Fibroblast of skin of left biceps (primary cell): ENCODE data around the gene RYR3.

Experiments
- DNase-seq, 2 experiments: peaks; one replicate each; pipeline ENCODE4 v3.0.0-alpha.2; 2013; ENCODE audit warnings: low read depth in 2 of 2

Gene RYR3

DNA sequence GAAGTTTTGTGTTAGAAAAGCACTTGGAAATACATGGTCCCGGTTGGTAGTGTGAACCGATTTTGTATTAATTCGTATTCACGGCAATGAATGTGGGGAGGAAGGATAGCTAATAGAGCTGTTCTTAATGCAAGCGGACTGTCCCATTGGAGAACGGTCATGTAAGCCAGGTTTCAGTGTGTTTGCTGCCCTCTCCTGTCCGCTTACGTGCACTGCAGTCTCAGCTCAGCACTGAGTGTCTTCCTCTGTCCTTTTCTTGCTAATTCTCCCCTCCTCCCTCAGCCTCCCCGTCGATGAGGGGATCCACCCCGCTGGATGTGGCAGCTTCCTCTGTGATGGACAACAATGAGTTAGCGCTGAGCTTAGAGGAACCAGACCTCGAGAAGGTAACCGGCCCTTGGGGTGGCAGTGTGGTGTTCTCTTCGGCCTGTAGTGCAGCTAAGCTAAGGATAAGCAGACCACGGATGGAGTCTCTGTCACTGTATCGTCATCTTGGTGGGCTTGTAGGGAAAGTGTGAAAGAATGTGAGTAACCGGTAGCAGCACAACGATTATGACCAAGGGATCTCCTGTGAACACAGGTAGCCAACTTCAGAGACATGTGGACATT is 390.0 kb downstream of the RYR3 start:
- DNase-seq: peak; percentile 19 to 32

DNA sequence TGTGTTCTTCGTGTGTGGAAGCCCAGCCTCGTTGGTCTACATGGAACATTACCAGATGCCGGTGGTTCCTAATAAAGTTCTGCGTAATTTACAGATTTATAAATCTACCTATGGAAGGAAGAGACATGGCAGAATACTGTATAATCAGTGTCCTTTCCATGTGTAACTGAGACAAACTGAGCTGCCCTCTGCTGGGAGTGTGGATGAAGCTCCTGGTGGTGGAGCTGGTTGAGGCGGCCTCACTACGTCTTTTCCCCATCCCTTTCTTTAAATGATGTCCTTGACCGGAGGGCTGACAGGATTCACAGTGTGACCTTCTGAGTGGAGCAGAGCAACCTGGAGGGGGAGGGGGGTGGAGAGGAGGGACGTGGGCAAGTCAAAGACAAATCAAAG is 390.5 kb downstream of the RYR3 start:
- DNase-seq: no peak

DNA sequence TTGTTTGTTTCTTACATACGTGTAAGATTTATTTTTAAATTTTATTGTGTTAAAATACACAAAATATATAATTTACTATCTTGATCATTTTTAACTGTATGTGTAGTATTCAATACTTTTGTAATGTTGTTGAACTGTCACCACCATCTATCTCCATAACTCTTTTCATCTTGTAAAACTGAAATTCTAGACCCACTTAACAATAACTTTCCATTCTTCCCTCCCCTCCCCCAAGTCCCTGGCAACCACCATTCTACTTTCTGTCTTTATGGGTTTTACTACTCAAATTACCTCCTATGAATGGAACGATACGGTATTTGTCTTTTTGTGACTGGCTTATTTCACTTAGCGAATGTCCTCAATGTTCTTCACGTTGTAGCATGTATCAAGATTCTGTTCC is 395.4 kb downstream of the RYR3 start:
- DNase-seq: no peak

DNA sequence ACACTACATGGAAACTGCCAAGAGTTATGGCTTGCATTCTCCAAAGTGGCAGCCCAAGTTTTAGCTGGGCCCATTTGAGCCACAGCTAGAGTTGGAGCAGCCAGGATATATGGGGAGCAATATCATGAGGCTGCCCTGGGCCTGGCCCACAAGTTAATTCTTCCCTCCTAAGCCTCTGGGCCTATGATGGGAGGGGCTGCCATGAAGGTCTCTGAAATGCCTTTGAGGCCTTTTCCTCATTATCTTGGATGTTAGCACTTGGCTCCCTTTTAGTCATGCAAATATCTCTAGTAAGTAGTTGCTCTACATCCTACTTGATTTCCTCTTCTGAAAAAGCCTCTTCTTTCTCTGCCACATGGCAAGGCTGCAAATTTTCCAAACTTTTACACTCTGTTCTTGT is 400.0 kb downstream of the RYR3 start:
- no peak for DNase-seq

DNA sequence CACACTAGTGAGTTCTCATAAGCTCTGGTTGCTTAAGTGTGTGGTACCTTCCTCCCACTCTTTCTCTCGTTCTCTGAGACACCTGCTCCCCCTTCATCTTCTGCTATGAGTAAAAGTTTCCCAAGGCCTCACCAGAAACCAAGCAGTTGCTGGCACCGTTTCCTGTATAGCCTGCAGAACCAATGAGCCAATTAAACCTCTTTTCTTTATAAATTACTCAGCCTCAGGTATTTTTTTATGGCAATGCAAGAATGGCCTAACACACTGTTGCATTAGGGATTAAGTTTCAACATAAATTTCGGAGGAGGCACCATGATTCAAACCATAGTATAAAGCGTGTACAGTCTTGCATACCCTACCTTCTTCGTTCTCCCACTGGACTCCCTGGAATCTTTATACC is 405.3 kb downstream of the RYR3 start:
- no peak for DNase-seq

DNA sequence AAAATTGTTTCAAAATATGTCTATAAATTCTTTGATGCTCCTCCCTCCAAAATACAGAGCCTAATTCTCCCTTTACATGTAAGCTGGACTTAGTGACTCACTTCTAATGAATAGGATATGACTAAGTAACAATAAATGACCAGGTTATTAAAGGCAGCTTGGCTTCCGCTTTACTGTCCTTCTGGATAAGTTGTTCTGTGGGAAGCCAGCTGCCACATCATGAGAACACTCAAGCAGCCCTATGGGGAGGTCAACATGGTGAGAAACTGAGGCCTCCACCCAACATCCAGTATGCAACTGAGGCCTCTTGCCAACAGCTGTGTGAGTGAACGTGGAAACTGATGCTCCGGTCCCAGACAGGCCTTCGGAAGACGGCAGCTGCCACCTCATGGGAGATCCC is 410.2 kb downstream of the RYR3 start:
- DNase-seq: peak in 1 of 2 experiments; percentile 12

DNA sequence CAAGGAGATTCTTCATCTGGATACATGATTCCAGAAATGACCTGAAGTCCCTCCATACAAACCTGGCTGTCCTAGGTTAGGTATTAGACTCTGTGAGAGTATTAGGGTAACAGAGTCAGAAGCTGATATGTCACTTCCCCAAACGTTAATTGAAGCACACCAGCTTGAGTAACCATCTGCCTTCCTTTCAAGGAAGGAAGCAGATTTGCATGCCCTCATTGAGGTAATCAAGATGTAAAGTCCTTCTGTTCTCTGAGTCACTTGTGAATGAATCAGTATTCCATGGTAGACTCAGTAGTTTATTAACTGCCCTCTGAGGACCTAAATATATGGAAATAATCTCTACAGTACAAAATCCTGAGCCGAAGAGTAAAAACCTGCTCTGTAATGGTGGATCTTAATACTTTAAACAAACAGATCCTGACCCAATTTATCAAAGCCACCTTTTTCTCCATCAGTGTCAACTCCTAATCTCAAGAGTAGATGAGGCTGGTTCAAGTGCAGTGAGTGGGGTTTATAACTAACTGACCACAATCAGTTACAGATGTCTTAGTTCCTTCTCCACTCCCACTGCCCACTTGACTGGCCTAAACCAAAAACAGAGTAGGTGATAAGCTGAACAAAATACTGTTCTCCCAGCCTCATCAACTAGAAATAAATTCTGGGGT is 411.4 kb downstream of the RYR3 start:
- DNase-seq: no peak

DNA sequence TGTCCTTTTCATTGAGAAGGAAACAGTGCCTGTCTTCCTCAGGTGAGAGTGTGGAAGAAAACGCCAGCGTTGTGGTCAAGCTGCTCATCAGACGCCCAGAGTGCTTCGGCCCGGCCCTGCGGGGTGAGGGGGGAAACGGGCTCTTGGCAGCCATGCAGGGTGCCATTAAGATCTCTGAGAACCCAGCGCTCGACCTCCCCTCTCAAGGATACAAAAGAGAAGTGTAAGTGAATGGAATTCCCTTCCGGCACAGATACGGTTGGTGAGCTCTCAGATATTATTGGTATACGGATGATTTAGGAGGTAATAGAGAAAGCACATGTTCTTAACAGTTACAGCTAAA is 411.9 kb downstream of the RYR3 start:
- no peak for DNase-seq

DNA sequence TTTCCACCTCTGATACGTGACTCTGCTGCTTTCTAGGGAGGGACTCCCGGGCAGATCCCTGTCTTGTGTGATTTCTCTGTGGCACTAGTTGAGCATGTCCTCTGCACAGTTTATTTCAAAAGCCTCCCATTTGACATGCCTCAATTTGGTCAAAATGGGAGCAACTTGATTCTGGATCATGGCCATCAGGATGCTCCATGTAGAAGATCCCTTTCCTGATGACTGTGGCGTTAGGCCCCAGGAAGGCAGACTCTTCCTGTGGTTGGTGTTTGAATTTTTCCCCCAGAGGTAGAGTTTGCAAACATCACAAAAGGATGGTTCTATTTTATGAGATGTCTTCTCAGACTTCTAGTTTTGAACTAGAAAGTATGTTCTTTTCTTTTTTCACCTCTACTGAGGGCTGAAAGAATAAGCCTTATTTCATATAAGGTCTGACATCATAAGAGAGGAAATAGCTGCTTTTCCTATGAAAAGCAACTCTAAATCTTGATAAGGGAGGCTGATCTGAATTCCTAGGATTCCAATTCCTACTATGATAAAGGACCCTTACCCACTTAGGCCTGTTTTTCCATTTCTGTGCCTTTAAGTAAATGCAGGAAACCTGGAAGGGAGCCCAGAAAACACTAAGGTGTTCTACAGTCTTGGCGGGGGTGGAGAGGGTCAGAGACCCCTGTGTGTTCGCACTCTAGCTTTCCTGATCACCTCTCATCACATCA is 413.7 kb downstream of the RYR3 start:
- no peak for DNase-seq

DNA sequence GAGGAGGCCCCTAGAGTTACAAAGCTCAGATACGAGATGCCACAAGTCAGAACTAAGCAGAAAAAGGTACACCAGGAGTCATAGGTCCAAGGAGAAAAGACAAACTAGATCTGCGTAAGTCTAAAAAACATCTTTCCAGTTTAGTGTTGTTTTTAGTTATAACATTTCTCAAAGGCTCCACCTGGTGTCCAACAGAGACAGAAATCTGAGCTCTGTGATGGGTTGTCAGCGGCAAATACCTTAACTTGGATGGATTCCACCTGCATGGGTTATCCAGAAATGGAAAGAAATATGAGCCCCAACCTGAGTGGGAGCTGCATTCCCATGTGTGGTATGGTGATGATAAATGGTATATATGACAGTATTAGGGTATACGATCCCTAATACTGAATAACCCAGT is 418.9 kb downstream of the RYR3 start:
- no peak for DNase-seq

DNA sequence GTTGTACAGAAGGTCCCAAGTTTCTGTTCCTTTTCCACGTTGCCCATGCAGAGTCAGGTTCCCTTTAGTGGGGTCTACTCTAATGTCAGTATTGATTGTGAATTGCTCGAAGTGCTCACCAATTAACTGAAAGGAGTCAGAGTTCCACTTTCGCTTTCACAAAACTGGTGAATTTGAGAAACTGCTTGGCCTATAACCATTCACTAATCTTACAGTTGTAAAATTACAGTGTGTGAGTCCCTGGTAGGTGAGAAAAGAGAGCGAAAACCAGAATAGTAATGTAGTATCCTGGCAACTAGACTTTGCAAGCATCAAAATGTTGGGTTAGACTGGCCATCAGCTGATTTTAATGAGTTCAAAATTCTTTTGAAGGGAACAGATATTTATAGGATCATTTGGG is 420.0 kb downstream of the RYR3 start:
- no peak for DNase-seq

DNA sequence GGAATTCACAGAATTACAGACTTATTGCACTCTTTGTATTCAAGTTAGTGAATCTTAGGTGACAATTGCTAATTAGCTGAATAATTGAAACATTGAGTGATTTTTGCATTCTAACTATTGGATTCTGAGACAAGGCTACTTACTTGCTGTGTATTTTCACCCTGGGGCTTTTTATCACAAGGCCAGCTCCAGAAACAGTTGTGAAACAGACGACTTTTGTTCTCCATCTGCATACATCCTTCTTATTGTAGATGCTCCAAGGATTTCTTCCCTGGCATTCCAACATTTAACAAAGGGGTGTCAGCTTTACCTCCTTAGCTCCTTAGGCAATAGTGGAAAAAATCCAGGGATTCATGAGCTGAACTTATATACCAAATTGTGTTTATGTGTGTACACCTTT is 424.4 kb downstream of the RYR3 start:
- DNase-seq: no peak

DNA sequence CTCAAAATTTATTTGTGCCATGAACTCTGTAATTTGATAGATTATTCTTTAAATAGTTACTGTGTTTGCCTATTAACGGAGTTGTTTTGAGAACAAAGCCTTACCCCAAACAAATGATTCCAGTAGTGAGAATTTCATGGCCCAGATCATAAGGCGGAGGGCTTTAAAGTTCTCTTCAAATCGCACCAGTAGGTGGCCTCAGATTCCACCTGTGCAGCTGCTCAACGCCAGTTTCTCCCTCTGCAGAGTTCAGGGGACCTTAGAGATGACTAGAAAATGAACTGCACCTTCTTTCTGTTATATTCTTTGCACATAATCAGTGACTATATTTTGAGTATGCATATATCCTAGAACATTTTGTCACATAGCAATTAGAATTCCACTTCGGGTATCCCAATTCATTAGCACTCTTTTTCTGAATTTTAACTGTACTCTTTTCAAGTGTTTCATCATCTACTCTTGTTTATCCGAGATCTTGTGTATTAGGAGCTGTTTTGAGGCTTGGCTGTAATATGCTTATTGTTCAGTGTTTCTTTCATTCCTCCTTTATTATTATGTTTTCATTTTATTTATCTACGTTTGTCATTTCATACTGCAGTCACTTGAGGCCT is 425.0 kb downstream of the RYR3 start:
- no peak for DNase-seq

DNA sequence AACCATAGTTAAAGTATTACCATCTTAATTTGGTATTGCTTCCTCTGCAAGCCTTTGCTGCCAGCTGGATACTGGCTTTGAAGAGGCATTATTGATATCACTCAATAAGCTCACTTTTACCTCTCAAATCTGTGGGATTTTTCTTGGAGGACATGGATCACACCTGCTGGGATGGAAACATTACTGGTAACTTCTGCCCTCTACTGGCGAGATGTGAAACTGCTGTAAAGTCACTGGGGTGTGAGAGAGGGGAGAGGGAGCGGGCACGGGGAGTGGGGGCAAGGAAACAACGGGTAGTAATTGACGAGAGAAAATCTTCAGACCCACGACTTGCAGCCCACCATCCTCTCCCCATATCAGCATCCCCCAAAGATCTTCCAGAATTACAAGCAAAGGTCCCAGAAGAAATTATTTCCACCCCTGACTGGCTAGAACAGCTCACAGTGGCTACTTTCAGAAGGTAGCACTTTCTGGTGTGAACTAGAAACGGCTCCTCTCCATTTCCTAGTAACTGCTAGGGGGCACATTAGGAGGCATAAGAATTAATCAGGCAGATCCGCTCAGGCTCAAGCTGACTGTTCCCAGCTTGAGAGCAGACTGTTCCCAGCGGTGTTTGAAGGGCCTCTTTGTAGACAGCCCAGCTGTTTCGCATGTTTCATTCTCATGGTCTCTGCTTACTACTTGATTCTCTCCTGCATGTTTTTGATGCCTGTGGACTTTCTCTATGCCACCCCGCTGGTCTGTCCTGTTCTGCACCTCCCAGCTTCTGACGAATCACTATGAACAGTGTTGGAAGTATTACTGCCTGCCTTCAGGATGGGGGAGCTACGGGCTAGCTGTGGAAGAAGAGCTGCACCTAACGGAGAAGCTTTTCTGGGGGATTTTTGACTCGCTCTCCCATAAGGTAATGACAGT is 427.2 kb downstream of the RYR3 start:
- no peak for DNase-seq

DNA sequence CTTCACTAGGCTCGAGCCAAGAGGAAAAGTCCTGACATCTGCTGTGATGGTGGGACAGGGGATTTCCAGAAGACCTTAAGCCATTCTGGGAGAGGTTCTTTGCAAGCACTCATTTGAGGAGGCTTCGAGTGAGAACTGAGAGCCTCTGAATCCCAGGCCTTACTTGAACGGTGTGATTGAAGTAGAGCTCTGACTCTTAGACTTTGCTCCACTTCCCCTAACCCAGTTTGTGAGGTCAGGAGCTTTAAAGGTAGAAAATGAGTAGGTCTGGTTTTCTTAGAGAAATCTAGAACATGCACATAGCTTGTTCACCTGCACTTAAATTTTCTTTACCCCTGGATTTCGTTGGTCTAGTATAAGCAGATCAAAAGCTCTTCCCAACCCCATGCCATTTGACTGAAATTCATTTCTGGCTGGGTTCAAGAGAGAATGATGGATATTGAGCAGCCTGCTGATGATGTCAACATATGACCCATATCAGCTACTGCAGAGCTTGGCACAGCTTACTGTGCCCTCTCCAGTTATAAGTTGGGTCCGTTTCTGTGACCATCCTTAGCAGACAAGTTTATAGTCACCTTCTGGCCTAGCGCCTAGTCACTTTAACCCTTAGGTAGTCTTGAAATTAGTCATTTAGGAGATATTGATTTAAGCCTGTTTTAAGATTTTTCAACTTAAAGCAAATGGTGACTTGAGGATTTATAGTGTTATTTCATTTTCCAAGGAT is 428.3 kb downstream of the RYR3 start:
- DNase-seq: no peak

DNA sequence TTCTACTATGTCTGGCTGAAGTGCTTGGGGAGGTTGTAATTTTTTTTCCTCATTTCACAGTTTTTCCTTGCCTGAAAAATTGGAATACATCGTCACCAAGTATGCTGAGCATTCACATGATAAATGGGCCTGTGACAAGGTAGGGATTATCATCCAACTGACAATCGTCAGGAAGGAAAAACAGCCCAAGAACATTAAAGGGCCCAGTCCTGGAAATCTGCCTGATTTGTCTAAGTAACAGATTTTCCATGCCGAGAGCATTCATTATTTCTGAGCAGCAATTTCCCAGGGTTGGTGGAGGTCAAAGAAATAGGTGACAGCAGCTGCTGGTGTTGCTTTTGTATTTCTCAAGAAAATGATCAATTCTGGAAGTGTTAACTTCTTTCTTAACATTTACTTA is 431.5 kb downstream of the RYR3 start:
- DNase-seq: no peak

DNA sequence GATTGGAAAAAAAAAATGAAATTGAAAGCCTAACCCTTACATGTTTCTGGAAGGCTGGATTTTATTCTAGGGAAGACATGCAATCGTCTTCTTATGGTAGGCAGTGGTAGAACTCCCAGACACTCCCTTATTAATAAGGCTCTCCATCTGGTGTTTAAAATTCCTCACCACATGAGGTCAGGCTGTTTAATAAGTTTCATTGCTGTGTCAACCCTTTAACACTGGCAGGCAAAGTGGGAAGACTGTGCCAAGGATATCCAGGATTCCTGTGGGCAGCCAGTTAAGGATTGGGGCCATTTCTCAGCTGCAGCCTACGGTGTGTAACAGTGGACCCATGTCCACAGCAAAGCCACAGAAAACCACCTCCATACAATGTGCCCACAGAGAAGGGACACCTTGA is 432.0 kb downstream of the RYR3 start:
- no peak for DNase-seq

DNA sequence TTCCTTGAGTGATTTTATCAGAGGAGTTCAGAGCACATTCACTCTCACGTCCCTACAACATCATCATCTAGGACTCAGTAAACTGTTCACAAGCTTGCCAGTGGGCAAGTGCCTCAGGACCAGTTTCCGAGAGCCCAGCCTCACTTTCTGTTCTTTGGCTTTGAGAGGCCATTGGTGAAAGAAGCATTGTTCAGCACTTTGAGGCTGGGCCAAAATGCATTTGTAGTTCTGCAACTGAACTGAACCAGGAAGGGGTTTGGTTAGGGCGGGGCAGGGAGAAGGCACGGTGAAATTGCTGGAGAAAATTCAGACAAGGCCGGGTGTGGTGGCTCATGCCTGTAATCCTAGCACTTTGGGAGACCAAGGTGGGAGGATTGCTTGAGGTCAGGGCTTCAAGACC is 435.4 kb downstream of the RYR3 start:
- no peak for DNase-seq

DNA sequence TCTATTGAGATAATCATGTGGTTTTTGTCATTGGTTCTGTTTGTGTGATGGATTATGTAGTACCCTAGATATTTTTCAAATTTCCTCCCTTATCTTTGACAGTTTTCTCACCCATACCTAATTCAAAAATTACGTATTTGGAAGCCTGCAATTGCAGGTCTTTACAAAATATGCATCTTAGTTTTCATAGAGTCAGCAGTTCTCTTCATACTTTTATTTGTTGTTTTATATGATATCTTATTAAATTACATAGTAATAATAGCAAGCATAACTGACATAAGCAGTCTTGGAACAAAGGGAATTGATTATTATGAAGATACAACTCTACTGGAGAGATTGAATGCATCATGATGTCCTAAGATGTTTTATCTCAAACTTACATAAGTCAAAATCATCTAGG is 442.2 kb downstream of the RYR3 start:
- DNase-seq: no peak

DNA sequence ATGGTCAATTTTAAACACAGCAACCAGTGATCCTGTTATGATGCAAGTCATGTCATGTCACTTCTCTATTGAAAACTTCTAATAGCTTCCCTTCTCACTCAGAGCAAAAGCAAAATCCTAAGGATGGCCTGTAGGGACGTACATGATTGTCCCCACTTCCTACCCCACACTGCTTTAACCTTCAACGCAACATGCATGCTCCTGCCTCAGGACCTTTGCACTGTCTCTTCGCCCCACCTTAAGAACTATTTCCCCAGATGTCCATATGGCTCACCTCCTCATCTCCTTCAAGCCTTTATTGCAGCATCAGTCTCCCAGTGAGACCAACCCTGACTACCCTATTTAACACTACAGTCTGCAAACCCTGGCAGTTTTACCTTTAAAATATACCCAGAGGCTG is 443.5 kb downstream of the RYR3 start:
- no peak for DNase-seq

DNA sequence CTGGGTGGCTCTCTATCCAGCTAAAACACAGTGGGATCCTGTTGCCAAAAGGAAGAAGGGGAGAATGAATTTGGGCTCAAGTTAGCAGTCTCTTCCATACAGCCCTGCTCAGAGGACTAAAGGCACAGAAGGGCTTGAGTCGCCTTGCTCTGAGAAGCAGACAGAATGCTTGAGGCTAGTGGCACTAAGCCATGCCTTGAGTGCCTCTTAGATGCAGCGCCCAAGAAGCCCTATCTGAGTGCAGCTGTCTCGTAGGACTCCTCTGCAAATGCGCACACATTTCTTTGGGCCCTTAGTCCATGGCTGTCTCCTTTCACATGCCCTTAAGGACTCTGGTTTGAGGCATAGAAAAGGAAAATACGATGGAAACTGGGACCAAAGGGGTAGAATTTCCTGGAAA is 446.2 kb downstream of the RYR3 start:
- DNase-seq: no peak
